ENCODE results near the gene ADGRB3.

DNA sequence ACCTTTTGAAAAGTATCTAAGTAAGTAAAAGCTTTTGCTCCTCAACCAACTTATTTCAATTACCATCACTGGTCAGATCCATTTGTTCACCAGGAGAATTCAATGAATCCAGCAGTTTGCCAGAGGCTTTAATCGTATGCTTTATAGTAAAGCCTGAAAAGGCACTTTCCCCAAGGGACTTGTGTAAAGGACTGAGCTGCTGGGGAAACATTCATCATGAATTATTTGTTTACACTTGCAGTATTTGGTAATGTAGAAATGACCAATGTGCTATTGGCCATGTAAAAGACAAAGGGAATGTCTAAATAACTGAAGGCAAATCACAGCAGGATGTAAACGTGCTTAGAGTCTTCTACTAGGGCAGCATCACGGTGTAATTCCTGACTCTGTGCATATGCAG lies 471.4 kb downstream of the ADGRB3 start:
- TF ChIP-seq, protein P1, sequence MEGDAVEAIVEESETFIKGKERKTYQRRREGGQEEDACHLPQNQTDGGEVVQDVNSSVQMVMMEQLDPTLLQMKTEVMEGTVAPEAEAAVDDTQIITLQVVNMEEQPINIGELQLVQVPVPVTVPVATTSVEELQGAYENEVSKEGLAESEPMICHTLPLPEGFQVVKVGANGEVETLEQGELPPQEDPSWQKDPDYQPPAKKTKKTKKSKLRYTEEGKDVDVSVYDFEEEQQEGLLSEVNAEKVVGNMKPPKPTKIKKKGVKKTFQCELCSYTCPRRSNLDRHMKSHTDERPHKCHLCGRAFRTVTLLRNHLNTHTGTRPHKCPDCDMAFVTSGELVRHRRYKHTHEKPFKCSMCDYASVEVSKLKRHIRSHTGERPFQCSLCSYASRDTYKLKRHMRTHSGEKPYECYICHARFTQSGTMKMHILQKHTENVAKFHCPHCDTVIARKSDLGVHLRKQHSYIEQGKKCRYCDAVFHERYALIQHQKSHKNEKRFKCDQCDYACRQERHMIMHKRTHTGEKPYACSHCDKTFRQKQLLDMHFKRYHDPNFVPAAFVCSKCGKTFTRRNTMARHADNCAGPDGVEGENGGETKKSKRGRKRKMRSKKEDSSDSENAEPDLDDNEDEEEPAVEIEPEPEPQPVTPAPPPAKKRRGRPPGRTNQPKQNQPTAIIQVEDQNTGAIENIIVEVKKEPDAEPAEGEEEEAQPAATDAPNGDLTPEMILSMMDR (IDR thresholded peaks at IDR 0.05) = no peak
- no peak for TF ChIP-seq EZH2 (IDR thresholded peaks at IDR 0.05; ENCODE audit: borderline replicate concordance, insufficient read depth, low read depth, low read length, poor library complexity, severe bottlenecking)
